ENCODE results near the gene PPCDC. TPM values are rescaled to one million over a fixed set of nuclear protein-coding genes. Genes with fewer than 3 reads are reported as not detected.

Gene PPCDC
- total RNA-seq, 1 donor from 2014 or later: 25.0 TPM

DNA sequence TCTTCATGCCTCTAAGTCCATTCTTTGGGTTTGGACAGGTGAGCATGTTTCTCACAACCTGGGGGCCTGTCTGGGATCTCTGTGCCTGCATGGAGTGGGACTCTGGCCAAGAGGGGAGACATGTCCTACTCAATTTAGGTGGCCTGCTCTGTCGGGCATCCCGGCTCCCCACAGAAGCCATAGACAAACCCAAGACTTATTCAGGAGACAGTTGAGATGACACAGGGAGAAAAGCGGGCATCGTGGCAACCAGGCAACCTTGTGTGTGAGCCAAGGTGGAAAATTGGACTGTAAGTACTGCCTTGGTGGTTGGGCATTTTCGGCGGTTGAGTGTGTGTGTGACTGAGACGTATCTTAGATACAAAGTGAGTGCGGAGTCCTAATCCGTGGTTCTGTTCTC, 40.5 kb downstream of the PPCDC start:
- no peak for DNase-seq (ENCODE audit: low spot score)
- TF ChIP-seq, protein P1, sequence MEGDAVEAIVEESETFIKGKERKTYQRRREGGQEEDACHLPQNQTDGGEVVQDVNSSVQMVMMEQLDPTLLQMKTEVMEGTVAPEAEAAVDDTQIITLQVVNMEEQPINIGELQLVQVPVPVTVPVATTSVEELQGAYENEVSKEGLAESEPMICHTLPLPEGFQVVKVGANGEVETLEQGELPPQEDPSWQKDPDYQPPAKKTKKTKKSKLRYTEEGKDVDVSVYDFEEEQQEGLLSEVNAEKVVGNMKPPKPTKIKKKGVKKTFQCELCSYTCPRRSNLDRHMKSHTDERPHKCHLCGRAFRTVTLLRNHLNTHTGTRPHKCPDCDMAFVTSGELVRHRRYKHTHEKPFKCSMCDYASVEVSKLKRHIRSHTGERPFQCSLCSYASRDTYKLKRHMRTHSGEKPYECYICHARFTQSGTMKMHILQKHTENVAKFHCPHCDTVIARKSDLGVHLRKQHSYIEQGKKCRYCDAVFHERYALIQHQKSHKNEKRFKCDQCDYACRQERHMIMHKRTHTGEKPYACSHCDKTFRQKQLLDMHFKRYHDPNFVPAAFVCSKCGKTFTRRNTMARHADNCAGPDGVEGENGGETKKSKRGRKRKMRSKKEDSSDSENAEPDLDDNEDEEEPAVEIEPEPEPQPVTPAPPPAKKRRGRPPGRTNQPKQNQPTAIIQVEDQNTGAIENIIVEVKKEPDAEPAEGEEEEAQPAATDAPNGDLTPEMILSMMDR (IDR thresholded peaks at IDR 0.05; ENCODE audit: unreplicated experiment): no peak
- Mint-ChIP-seq H3K27ac (ENCODE audit: unreplicated experiment) (no peak overlapping the region), H3K4me3 (ENCODE audit: unreplicated experiment) (no peak overlapping the region), H3K27me3 (ENCODE audit: unreplicated experiment) (peaks cover 14% of the 10 kb centered on the region), H3K9me3 (ENCODE audit: unreplicated experiment) (peaks cover 12% of the 10 kb centered on the region), H3K4me1 (ENCODE audit: unreplicated experiment) (peaks cover 14% of the 10 kb centered on the region), H3K36me3 (ENCODE audit: low read depth, unreplicated experiment) (peaks cover 34% of the 10 kb centered on the region)

DNA sequence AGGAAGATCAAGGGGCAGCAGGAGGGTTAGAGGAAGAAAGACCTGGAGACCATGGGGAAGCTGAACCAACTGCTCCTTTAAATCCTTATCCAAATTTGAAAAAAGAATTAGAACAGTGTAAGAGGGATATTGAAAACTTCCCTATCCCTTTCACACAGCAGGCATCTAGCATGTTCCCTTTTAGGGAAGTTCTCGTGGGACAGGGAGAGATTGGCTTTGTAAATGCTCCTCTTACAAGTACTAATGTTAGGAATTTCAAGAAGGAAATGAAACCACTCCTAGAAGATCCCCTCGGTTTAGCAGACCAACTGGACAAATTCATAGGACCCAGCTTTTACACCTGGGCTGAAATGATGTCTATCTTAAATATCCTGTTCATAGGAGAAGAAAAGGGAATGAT, 41.5 kb downstream of the PPCDC start:
- peaks cover 12% of the 10 kb centered on the region for H3K4me1 Mint-ChIP-seq (ENCODE audit: unreplicated experiment)
- no peak overlapping the region for H3K4me3 Mint-ChIP-seq (ENCODE audit: unreplicated experiment)
- no peak for DNase-seq (ENCODE audit: low spot score)
- H3K27me3 Mint-ChIP-seq (ENCODE audit: unreplicated experiment): peaks cover 14% of the 10 kb centered on the region
- TF ChIP-seq, protein P1 (IDR thresholded peaks at IDR 0.05; ENCODE audit: unreplicated experiment): no peak
- no peak overlapping the region for H3K27ac Mint-ChIP-seq (ENCODE audit: unreplicated experiment)
- H3K36me3 Mint-ChIP-seq (ENCODE audit: low read depth, unreplicated experiment): peaks cover 38% of the 10 kb centered on the region
- H3K9me3 Mint-ChIP-seq (ENCODE audit: unreplicated experiment): peaks cover 12% of the 10 kb centered on the region

DNA sequence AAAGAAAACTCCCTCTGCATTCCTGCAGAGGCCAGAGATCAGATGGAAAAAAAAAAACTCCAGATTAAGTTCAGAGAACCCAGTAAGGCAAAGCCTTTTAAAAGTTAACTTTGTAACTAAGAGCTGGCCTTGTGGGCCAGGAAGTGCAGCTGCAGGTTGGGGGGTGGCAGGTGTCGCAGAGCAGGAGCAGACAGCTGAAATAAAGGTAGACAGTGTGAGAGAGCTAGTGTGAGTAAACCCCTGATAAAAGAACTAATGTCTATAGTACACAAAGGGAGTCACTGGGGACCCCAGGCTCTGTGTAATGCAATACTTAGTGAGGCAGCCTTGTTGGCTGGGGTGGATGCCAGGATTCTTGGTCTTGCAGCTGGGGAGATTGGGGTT, 42.1 kb downstream of the PPCDC start:
- Mint-ChIP-seq H3K36me3 (ENCODE audit: low read depth, unreplicated experiment) (peaks cover 40% of the 10 kb centered on the region), H3K9me3 (ENCODE audit: unreplicated experiment) (peaks cover 12% of the 10 kb centered on the region), H3K4me3 (ENCODE audit: unreplicated experiment) (peak overlapping the region; percentile 70), H3K4me1 (ENCODE audit: unreplicated experiment) (peaks cover 11% of the 10 kb centered on the region), H3K27ac (ENCODE audit: unreplicated experiment) (no peak overlapping the region), H3K27me3 (ENCODE audit: unreplicated experiment) (peaks cover 16% of the 10 kb centered on the region)
- DNase-seq (ENCODE audit: low spot score): no peak
- TF ChIP-seq, protein P1 (IDR thresholded peaks at IDR 0.05; ENCODE audit: unreplicated experiment): no peak

DNA sequence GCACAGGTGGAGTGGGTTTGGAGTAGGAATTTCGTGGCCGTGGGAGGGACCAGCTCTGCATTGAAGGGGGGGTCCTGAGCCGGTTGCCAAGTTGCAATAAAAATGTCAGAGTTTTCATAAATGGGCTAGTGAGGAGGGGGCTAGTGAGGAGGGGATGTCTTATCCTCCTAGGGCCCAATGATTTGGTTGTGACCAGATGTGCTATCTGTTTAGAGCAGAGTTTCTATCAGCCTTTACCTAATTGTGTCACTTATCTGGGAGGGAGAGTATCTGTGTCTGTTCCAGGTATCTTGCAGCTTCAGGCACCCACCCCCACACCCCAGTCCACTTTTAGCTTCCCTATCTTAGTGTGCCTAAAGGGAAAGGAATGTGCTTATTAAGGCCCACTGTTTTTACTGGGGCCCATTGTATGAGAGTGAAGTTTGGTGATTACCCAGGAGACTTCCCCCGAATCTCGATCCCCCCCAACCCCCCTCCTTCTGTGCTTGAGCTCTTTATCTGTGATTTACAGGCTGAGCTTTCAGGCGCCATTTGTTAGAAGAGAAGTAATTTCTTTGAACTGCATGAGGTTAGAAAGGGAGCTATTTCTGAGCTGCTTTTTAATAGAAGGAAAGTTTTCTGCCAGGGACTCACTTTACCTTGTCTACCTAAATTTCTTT, 42.6 kb downstream of the PPCDC start:
- peak overlapping the region; percentile 70 for H3K4me3 Mint-ChIP-seq (ENCODE audit: unreplicated experiment)
- no peak overlapping the region for H3K27ac Mint-ChIP-seq (ENCODE audit: unreplicated experiment)
- H3K27me3 Mint-ChIP-seq (ENCODE audit: unreplicated experiment): peaks cover 17% of the 10 kb centered on the region
- no peak for DNase-seq (ENCODE audit: low spot score)
- peaks cover 6% of the 10 kb centered on the region for H3K4me1 Mint-ChIP-seq (ENCODE audit: unreplicated experiment)
- H3K36me3 Mint-ChIP-seq (ENCODE audit: low read depth, unreplicated experiment): peaks cover 40% of the 10 kb centered on the region
- TF ChIP-seq, protein P1 (IDR thresholded peaks at IDR 0.05; ENCODE audit: unreplicated experiment): no peak
- H3K9me3 Mint-ChIP-seq (ENCODE audit: unreplicated experiment): peaks cover 12% of the 10 kb centered on the region

DNA sequence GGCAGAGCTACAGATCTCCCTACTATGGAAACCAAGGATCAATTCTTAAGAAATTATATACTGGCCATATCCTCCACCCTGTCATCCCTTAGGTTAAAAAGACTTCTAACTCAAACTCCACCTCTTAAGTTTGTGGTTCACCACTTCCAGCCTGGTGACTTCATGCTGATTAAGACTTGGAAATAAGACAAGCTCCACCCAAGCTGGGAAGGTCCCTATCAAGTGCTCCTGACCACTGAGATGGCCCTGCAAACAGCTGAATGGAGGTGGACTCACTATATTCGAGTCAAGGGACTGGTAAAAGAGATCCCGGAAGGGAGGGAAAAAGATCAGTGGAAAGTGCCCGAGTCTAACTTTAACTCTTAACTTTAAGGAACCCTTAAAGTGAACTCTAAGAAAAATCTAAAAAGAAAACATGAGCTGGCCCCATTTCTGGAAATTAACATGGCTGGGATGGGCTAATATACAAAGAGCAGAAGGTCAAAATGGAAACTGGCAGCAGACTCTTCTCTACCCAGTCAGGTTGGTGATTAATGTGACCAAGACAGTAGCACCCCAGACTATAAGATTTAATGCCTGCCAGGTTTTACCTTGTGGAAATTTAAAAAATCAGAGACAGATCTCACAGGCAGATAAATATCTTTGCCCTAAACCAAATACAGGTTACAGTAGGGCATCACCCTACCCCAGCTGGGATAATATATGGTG, 43.9 kb downstream of the PPCDC start:
- DNase-seq (ENCODE audit: low spot score): no peak
- peaks cover 19% of the 10 kb centered on the region for H3K27me3 Mint-ChIP-seq (ENCODE audit: unreplicated experiment)
- peaks cover 46% of the 10 kb centered on the region for H3K36me3 Mint-ChIP-seq (ENCODE audit: low read depth, unreplicated experiment)
- H3K4me3 Mint-ChIP-seq (ENCODE audit: unreplicated experiment): peak overlapping the region; percentile 12
- TF ChIP-seq, protein P1 (IDR thresholded peaks at IDR 0.05; ENCODE audit: unreplicated experiment): no peak
- peaks cover 12% of the 10 kb centered on the region for H3K9me3 Mint-ChIP-seq (ENCODE audit: unreplicated experiment)
- no peak overlapping the region for H3K27ac Mint-ChIP-seq (ENCODE audit: unreplicated experiment)
- no peaks in the 10 kb centered on the region for H3K4me1 Mint-ChIP-seq (ENCODE audit: unreplicated experiment)
